ENCODE results near the gene SBNO2.

GRCh38 chr19:1182068-1182467 lies 8.0 kb upstream of the SBNO2 start:
- TF ChIP-seq CTCF (conservative IDR thresholded peaks at IDR 0.05; ENCODE audit: low read depth, low read length) (no peak), MAZ (IDR thresholded peaks at IDR 0.05; ENCODE audit: borderline replicate concordance, low read depth, low read length) (no peak), RCOR1 (IDR thresholded peaks at IDR 0.05; ENCODE audit: insufficient replicate concordance, low read length) (no peak), SMC3 (IDR thresholded peaks at IDR 0.05; ENCODE audit: low read depth, low read length) (no peak), POLR2A (IDR thresholded peaks at IDR 0.05; ENCODE audit: low read depth, low read length) (no peak), RAD21 (IDR thresholded peaks at IDR 0.05; ENCODE audit: low read length) (no peak), CHD1 (IDR thresholded peaks at IDR 0.05; ENCODE audit: low read depth, low read length) (no peak)

All from IMR-90 (cell line).